Measurements from ENCODE around the gene SMG6.

The SMG6 gene

DNA sequence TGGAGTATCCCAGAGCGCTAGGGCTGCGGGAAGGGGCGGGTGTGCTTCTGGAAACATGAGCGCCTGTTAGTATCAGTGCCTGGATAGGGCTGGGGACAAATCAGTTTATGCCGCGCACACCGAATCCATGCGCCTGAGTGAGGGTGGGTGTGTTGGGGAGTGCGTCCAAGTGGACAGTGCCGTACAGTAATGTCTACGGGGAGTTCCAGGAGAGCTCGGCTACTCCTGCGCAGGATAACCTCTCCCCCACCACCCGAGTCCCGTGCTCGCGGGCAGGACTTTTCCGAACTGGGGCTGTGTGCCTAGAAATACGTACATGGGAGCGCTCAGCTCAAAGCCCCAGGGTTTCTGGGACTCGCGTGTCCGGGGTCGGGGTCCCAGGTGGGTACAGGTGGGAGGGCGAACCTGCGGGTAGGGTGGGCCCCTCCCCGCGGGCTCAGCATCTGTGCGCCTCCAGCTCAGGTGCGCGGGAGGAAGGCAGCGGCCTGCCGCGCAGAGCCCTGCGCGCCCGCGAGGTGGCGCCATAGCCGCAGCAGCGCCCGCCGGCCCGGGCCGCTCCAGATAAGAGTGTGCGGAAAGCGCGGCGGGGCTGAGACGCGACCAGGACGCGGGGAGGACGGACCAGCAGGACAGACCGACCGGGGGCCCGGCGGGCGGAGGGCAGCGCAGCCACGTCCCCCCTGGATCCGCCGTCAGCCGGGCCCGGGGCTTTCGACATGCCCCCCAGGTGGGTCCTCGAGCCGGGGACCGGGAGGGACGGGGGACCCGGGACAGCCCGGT, 248.9 kb downstream of the SMG6 start, which contains the start of gene HIC1:
HIC1 (plus strand) TSS at position 592 of the 780 bp plus-strand sequence. CDS start 1,588 bp downstream, outside the sequence.
- Histone ChIP-seq H3K9me3 (ENCODE audit: control extremely low read depth in 1 of 5, control insufficient read depth in 4 of 5, insufficient read depth in 2 of 5, low read depth in 1 of 5, low read length in 4 of 5) (no peaks in the 10 kb centered on the region), H3K36me3 (ENCODE audit: control insufficient read depth in 4 of 4, insufficient read depth in 4 of 4, low read length in 3 of 4) (no peaks in the 10 kb centered on the region), H3K27me3 (replicated peaks in 2 of 5; ENCODE audit: control insufficient read depth in 4 of 5, insufficient read depth in 5 of 5, low read length in 4 of 5) (peaks cover 0 to 76% (median 21%) of the 10 kb centered on the region in 5 experiments), H3K4me1 (ENCODE audit: control extremely low read depth in 1 of 4, control insufficient read depth in 4 of 4, insufficient read depth in 4 of 4, low read length in 3 of 4) (peaks cover 0 to 77% (median 71%) of the 10 kb centered on the region in 4 experiments), H3K27ac (ENCODE audit: insufficient read depth in 1 of 2, low read depth in 1 of 2, low read length in 2 of 2, poor library complexity in 1 of 2, severe bottlenecking in 2 of 2) (no peak within 1 kb of the TSS), H3K4me3 (ENCODE audit: control insufficient read depth in 1 of 7, extremely low read depth in 1 of 7, insufficient read depth in 4 of 7, low read depth in 2 of 7, low read length in 6 of 7) (peak within 1 kb of the TSS; percentile 23 to 66 (median 56))
- DNase-seq: peak in 2 of 3 donors; percentile 71 to 74
- POLR2A ChIA-PET: no interaction called here
- CTCF ChIA-PET: interaction anchor here (0.6 to 6.8 kb wide), 37 partner anchors 9 to 228 kb away, joined by 3 to 108 read pairs (median 5); no protein-coding TSS in a partner anchor
- under 1% methylated on average over 52 of the region's 72 CpGs for WGBS (ENCODE audit: insufficient coverage)

DNA sequence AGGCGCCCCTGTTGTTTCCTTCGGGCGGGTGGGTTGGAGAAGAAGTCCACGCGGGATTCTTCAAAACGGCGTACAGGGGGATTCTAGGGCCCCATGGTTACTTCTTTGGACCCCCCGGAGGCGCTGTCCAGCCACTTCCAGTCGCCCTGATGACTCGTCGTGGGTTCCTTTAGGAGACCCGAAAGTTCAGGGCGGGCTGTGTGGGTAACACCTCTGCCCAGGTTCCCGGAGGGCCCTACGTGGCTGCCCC, 249.4 kb downstream of the SMG6 start:
- H3K9me3 ChIP-seq (ENCODE audit: control extremely low read depth in 1 of 5, control insufficient read depth in 4 of 5, insufficient read depth in 2 of 5, low read depth in 1 of 5, low read length in 4 of 5): no peaks in the 10 kb centered on the region
- no peak overlapping the region for H3K27ac ChIP-seq (ENCODE audit: insufficient read depth in 1 of 2, low read depth in 1 of 2, low read length in 2 of 2, poor library complexity in 1 of 2, severe bottlenecking in 2 of 2)

DNA sequence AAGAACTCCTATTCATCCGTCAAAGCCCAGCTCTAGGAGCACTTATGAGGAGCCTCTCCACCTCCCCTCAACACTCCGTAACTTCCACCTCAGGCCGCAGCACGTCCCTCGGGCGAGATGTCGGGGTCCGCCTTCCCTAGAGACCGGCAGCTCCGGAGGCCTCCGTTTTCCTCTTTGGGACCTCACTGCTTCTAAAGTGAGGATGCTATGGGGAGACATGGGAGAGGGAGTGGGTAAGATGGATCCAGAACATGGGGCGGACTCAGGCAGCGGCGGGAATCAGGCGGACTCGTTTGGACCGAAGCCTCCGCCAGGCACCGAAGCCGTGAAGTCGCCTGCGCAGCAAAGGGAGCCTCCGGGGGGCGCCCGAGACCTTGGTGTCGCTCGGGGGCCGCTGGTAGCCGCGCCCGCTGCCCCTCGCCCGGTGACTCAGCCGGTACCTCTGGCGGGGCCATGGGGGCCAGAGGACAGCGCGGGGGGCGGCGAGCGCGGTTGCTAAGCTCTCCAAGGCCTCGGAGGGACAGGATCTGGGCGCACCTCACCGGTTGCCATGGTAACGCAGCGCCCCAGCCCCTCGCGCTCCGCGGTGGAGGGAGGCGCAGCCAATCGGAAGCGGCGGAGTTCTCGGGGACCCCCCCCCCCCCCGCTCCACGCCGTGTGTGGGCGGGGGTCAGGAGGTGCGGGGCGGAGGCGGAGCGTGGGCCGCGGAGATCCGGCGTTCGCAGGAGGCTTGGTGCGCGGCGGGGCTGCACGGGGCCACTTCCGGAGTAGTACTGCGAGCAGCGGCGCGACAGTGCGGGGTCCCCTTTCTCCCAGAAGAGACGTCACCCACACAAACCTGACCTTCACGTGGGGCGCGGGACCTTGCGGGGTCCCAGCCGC, 250.0 kb downstream of the SMG6 start:
- peaks cover 5 to 78% (median 68%) of the 10 kb centered on the region in 4 experiments for H3K4me1 ChIP-seq (ENCODE audit: control extremely low read depth in 1 of 4, control insufficient read depth in 4 of 4, insufficient read depth in 4 of 4, low read length in 3 of 4)
- H3K9me3 ChIP-seq (ENCODE audit: control extremely low read depth in 1 of 5, control insufficient read depth in 4 of 5, insufficient read depth in 2 of 5, low read depth in 1 of 5, low read length in 4 of 5): no peaks in the 10 kb centered on the region
- WGBS (ENCODE audit: insufficient coverage): under 1% methylated on average over 57 of the region's 84 CpGs
- CTCF ChIA-PET: interaction anchor here (0.7 to 6.8 kb wide), 27 partner anchors 10 to 230 kb away, joined by 3 to 108 read pairs (median 4); no protein-coding TSS in a partner anchor
- POLR2A ChIA-PET: interaction anchor here (0.6 kb wide), 1 partner anchor 191 kb away, joined by 3 read pairs; no protein-coding TSS in a partner anchor
- H3K36me3 ChIP-seq (ENCODE audit: control insufficient read depth in 4 of 4, insufficient read depth in 4 of 4, low read length in 3 of 4): no peaks in the 10 kb centered on the region
- peak; percentile 77 to 90 (median 86) for DNase-seq
- H3K27ac ChIP-seq (ENCODE audit: insufficient read depth in 1 of 2, low read depth in 1 of 2, low read length in 2 of 2, poor library complexity in 1 of 2, severe bottlenecking in 2 of 2): no peak overlapping the region
- peaks cover 0 to 85% (median 30%) of the 10 kb centered on the region in 5 experiments for H3K27me3 ChIP-seq (replicated peaks in 2 of 5; ENCODE audit: control insufficient read depth in 4 of 5, insufficient read depth in 5 of 5, low read length in 4 of 5)
- H3K4me3 ChIP-seq (ENCODE audit: control insufficient read depth in 1 of 7, extremely low read depth in 1 of 7, insufficient read depth in 4 of 7, low read depth in 2 of 7, low read length in 6 of 7): peak overlapping the region in 6 of 7 experiments; percentile 23 to 66 (median 60)

More for the DNA sequence above, 249.4 kb downstream of the SMG6 start:
- WGBS (ENCODE audit: insufficient coverage): 0% methylated on average over 10 of the region's 16 CpGs
- Histone ChIP-seq H3K4me3 (ENCODE audit: control insufficient read depth in 1 of 7, extremely low read depth in 1 of 7, insufficient read depth in 4 of 7, low read depth in 2 of 7, low read length in 6 of 7) (peak overlapping the region in 6 of 7 experiments; percentile 23 to 66 (median 60)), H3K36me3 (ENCODE audit: control insufficient read depth in 4 of 4, insufficient read depth in 4 of 4, low read length in 3 of 4) (no peaks in the 10 kb centered on the region), H3K4me1 (ENCODE audit: control extremely low read depth in 1 of 4, control insufficient read depth in 4 of 4, insufficient read depth in 4 of 4, low read length in 3 of 4) (peaks cover 1 to 77% (median 71%) of the 10 kb centered on the region in 4 experiments), H3K27me3 (replicated peaks in 2 of 5; ENCODE audit: control insufficient read depth in 4 of 5, insufficient read depth in 5 of 5, low read length in 4 of 5) (peaks cover 0 to 80% (median 25%) of the 10 kb centered on the region in 5 experiments)
- ChIA-PET POLR2A (no interaction called here), CTCF (interaction anchor here (0.6 to 6.8 kb wide), 36 partner anchors 10 to 229 kb away, joined by 3 to 108 read pairs (median 4); no protein-coding TSS in a partner anchor)
- no peak for DNase-seq

DNA sequence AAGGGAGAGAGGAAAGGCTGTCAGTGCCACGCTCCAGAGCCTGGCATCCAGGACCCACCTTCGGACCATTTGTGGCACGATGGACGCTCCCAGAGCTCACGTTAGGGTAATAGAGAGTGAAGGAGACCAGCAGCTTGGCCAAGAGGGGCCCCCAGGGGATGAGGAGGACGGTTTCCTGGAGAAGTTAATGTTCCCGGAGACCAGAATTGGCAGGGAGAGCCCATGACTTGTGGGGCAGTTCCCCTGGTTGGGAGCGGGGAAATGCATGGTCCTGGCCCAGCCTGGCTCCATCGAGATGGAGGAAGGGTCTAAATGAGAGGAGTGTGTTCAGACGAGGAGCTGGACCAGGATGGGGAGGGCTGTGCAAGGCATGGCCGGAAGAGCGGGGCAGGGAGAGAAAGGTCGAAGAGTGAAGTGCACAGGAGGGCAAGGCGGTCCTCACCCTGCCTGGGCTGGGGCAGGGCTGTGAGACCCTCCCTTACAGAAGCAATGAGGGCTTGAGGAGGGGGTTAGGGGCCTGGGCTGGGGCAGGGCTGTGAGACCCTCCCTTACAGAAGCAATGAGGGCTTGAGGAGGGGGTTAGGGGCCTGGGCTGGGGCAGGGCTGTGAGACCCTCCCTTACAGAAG, 251.5 kb downstream of the SMG6 start:
- peaks cover 5 to 65% (median 54%) of the 10 kb centered on the region in 4 experiments for H3K4me1 ChIP-seq (ENCODE audit: control extremely low read depth in 1 of 4, control insufficient read depth in 4 of 4, insufficient read depth in 4 of 4, low read length in 3 of 4)

DNA sequence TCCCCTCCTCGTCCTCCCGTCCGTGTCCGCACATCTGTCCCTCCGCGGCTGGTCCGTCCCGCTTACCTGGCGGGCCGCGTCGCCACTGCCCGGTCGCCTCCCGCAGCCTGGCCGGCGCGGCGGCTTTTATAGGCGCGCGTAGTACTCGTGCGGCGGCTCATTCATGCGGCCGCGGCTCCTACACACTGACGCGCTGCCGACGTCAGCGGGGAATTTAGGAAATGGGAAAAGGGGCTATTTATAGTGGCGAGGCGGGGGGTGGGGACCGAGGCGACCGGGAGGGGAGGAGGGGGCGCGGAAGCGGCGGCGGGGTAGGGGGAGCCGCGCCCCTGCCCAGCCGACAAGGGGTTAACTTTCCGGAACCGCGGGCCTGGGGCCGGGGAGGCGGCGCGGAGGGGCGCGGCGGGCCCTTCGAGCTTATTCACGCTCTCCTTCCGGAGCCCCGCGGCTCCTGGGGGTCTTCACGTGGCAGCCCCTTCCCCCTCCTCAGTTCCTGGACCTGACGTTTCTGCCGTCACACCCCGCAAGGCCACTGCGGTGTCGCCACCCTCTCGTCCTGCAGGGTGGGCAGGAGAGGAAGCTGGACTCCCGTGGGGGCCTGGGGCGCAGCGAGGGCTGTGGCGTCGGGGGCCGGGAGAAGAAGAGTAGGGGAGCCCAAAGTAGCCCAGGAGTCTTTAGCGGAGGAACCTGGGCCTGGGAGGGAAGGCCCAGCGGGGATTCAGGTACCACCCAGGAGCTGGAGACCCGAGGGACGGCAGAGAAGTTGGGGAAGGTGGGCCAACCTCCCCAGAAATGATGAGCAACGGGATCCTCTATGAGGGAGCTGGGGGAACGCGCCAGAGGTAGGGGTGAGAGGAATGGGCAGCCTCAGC, 252.3 kb downstream of the SMG6 start:
- ChIA-PET CTCF (interaction anchor here (0.9 to 2.1 kb wide), 6 partner anchors 12 to 230 kb away, joined by 3 to 12 read pairs (median 3); no protein-coding TSS in a partner anchor), POLR2A (no interaction called here)
- H3K9me3 ChIP-seq (ENCODE audit: control extremely low read depth in 1 of 5, control insufficient read depth in 4 of 5, insufficient read depth in 2 of 5, low read depth in 1 of 5, low read length in 4 of 5): no peaks in the 10 kb centered on the region
- peak overlapping the region in 2 of 7 experiments; percentile 33 to 48 for H3K4me3 ChIP-seq (ENCODE audit: control insufficient read depth in 1 of 7, extremely low read depth in 1 of 7, insufficient read depth in 4 of 7, low read depth in 2 of 7, low read length in 6 of 7)
- WGBS (ENCODE audit: insufficient coverage): 3% methylated on average over 47 of the region's 81 CpGs
- no peaks in the 10 kb centered on the region for H3K36me3 ChIP-seq (ENCODE audit: control insufficient read depth in 4 of 4, insufficient read depth in 4 of 4, low read length in 3 of 4)
- DNase-seq: no peak
- H3K27me3 ChIP-seq (replicated peaks in 2 of 5; ENCODE audit: control insufficient read depth in 4 of 5, insufficient read depth in 5 of 5, low read length in 4 of 5): peaks cover 0 to 75% (median 26%) of the 10 kb centered on the region in 5 experiments
- H3K27ac ChIP-seq (ENCODE audit: insufficient read depth in 1 of 2, low read depth in 1 of 2, low read length in 2 of 2, poor library complexity in 1 of 2, severe bottlenecking in 2 of 2): no peak overlapping the region
- H3K4me1 ChIP-seq (ENCODE audit: control extremely low read depth in 1 of 4, control insufficient read depth in 4 of 4, insufficient read depth in 4 of 4, low read length in 3 of 4): peaks cover 5 to 58% (median 48%) of the 10 kb centered on the region in 4 experiments

More for the DNA sequence above, 251.5 kb downstream of the SMG6 start:
- CTCF ChIA-PET: interaction anchor here (0.9 to 2.1 kb wide), 6 partner anchors 12 to 230 kb away, joined by 3 to 12 read pairs (median 3); no protein-coding TSS in a partner anchor
- DNase-seq: no peak
- WGBS (ENCODE audit: insufficient coverage): 39% methylated on average over 10 of the region's 14 CpGs
- POLR2A ChIA-PET: no interaction called here
- Histone ChIP-seq H3K27ac (ENCODE audit: insufficient read depth in 1 of 2, low read depth in 1 of 2, low read length in 2 of 2, poor library complexity in 1 of 2, severe bottlenecking in 2 of 2) (no peak overlapping the region), H3K27me3 (replicated peaks in 2 of 5; ENCODE audit: control insufficient read depth in 4 of 5, insufficient read depth in 5 of 5, low read length in 4 of 5) (peaks cover 0 to 82% (median 28%) of the 10 kb centered on the region in 5 experiments), H3K9me3 (ENCODE audit: control extremely low read depth in 1 of 5, control insufficient read depth in 4 of 5, insufficient read depth in 2 of 5, low read depth in 1 of 5, low read length in 4 of 5) (no peaks in the 10 kb centered on the region), H3K36me3 (ENCODE audit: control insufficient read depth in 4 of 4, insufficient read depth in 4 of 4, low read length in 3 of 4) (no peaks in the 10 kb centered on the region), H3K4me3 (ENCODE audit: control insufficient read depth in 1 of 7, extremely low read depth in 1 of 7, insufficient read depth in 4 of 7, low read depth in 2 of 7, low read length in 6 of 7) (no peak overlapping the region)

Measured in common myeloid progenitor, CD34-positive (primary cell).